Activated gamma-delta T cell treated with Interleukin-2 at 50 U/mL for 16 hours (primary cell): Measurements from ENCODE around the gene VWA8.
"Not testable (repeated sequence)": the region's sequence is repeated elsewhere in the genome, so short reads cannot be mapped to it uniquely, and the experiment has no call there.

Experiments
- DNase-seq: peaks from one replicate; pipeline ENCODE4 v3.0.0-alpha.2; 2020

Gene VWA8

GRCh38 chr13:41639237-41639904, 321.5 kb downstream of the VWA8 start:
- DNase-seq, result no peak

- DNase-seq, result no peak
Measured at GRCh38 chr13:41637586-41637985, 323.3 kb downstream of the VWA8 start.

GRCh38 chr13:41637032-41637431, 323.9 kb downstream of the VWA8 start:
- not testable (repeated sequence) for DNase-seq

GRCh38 chr13:41636590-41636989, 324.3 kb downstream of the VWA8 start:
- not testable (repeated sequence) for DNase-seq

DNA sequence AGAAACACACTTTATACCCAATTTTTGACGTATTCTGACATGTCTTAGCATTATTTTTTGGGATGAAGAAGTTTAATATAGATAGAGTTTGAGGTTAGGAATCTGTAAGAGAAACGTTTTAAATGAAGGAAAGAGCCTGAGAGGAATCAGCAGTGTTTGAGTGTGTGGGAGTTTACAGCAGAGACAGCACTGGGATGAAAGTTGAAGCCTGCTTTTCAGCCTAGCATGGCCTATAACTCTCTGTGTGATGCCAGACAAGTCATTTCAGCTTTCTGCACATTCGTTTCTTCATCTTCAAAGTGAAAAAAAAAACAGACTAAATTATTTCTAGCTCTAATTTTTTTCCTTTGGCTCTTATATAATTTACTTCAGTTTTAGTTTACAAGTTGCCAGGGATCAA, 326.5 kb downstream of the VWA8 start:
- DNase-seq, result no peak

DNA sequence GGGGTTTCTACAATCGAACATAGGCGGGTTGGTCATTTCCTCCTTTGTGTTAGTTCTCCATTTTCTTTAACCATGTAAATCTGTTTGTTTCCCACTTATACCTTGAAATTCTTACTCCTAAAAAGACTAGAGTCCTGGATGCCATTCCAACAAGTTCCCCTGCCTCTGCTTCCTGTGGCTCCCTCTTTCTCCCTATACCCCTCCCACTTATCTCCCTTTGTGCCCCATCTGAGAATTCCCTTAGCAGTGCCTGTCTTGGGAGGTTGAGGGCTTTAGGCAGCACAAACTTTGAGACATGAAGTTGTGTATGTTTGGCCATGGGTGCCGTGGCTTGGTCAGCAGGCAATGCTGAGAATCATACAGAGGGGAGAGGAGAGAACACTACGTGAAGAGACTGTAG, 327.1 kb downstream of the VWA8 start:
- no peak for DNase-seq

GRCh38 chr13:41631296-41631965, 329.5 kb downstream of the VWA8 start:
- no peak for DNase-seq

GRCh38 chr13:41627425-41627824, 333.5 kb downstream of the VWA8 start:
- no peak for DNase-seq

DNA sequence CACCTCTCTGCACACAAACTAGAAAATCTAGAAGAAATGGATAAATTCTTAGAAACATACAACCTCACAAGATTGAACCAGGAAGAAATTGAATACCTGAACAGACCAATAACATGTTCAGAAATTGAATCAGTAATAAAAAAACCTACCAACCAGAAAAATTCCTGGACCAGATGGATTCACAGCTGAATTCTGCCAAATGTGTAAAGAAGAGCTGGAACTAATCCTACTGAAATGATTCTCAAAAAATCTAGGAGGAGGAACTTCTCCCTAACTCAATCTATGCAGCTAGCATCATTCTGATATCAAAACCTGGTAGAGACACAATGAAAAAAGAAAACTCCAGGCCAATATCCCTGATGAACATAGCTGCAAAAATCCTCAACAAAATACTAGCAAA, 336.9 kb downstream of the VWA8 start:
- no peak for DNase-seq

- DNase-seq, result no peak
Measured at GRCh38 chr13:41622432-41623429, 338.2 kb downstream of the VWA8 start.

DNA sequence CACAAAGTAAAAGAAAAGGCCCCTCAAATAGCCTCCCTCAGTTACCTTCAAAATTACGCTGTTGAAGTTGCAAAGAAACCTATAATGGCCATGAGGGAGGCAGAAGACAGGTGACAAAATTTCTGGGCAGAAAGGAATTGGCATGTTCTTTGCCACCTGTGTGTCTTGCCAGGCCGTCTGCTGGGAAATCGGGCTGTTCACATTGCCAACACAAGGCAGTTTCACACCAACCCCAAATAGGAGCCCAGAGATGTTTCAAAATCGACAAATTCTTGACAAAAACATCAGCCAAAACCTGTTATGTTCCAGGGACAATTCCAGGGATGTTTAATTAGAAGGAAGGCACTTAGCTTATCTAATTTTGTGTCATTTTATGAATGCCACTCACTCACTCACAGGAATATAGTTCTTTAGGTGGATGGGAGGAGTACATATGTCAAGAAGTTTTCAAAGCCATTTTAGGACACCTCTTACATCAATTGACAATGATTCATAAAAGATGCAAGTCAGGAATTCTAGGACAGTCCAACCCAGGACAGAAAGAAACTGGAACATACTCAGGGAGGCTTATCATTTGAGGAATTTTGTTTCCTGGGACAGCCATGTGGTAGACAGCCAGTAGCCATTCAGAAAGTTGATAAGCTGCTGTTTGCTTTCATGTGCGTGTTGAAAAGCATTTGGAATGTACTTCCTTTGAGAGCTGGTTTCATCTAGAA, 339.0 kb downstream of the VWA8 start:
- no peak for DNase-seq

- not testable (repeated sequence) for DNase-seq
Measured at GRCh38 chr13:41617633-41618032, 343.3 kb downstream of the VWA8 start.

DNA sequence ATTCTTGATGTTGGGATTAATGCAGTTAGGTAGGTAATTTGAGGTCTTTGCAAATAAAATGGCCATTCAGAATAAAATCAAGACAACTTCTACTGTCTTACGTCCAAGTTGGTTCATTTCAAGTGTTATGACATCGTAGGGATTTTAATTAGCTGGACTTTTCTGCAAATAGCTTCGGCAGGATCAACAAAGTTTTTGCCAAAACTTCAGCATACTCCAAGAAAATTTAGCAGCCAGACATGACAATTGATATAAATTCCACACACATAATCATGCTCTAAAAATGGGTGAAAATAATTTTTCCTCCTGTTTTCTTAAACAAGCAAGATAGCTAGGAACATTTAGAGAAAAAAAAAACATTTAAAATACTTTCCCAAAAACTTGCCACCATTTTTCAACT, 344.8 kb downstream of the VWA8 start:
- no peak for DNase-seq

DNA sequence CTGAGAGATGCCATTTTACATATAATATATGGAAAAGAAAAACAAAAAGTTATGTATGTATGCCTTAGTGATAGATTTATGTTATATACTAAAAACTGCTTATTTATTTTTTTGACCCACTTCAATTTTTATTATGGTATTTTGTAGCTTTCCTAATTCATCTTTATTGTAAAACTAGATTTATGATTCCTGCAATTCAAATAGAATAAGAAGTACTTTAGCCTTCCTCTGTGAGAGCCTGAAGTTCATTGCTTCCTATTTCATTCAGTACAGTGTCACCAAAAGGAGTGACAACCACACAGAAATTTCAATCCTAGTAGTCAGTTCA, 345.4 kb downstream of the VWA8 start:
- no peak for DNase-seq

DNA sequence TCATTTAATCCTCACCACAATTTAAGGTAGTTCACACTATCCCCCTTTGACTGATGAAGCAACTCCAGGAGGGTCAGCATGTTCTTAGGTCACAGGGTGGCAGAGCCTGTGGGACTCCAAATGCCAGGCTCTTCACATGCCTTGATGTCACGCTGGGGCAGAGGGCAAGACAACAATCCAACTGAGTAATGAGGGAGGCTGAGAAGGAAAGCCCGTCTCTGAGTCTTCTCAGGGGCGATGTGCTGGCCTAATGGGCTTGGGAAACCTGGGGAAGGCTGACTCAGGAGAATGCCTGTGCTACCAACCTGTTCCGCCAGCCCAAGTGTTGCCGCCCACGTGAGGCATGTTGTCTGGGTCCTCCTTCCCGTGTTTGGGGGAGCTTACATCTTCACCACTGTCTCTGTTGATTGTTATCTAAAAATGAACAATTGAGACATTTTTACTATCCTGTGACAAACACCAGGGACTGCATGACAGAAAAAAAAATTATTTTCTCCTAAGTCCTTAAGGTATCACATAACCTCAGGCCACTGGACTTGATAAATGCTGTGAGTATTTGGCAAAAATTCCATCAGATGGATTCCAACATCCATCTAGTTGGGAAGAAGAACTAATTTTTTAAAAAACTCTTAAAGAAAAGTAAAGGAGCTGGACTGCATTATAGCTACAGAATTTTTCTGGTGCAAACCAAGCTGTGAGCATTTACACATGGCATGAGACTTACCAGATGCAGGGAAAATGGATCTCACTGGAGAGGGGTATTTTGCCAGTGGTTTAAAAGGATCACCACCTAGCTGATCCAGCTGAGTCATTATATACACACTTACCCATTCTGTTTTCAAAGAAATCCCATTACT, 346.0 kb downstream of the VWA8 start:
- DNase-seq, result no peak

DNA sequence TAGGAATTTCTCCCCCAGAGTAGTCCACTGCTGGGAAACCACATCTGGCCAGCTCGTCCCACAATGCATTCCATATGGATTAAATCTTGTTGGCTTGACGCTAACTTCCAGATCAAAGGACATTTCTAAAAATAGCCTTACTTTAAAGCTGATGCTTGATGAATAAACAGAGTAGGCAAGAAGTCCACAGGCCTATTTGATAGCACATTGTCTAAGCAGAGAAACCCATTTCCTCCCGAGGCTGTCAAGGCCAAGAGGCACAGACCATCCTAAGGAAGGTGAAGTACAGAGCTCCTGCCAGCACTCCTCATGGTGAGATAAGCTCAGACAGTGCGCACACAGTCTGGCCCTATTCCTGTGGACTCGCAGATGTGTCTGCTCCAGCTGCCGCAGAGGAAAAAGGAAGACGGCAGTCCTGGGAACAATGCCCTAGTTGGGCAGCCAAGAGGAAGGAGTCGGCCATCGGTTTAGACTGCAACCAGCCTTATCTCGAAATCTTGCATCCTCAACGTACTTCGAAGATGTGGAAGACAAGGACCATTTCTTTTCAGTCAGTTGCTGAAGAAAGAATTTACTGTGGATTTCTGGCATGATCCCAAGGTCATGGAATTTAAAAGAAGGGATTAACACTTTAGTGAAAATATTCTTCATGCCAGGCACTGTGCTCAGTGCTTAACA, 346.8 kb downstream of the VWA8 start:
- DNase-seq, result no peak

DNA sequence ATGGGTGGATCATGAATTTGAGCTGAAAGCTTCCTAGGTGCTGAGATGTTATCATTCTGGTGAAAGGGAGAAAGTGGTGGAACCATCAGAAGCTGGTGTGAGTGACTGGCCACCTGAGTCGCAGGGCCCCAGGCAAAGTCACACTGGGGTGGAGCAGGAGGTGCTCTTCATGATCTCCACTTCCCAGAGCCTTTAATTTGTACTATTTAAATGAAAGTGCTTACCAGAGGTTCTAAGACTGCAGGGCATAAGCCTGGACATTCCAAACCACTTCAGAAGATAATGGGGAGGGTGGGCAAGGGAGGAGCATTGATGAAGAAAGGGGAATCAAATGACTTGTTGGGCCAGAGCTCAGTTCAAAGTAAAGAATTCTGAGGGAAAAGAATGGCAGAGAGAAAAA, 347.4 kb downstream of the VWA8 start:
- DNase-seq, result no peak

DNA sequence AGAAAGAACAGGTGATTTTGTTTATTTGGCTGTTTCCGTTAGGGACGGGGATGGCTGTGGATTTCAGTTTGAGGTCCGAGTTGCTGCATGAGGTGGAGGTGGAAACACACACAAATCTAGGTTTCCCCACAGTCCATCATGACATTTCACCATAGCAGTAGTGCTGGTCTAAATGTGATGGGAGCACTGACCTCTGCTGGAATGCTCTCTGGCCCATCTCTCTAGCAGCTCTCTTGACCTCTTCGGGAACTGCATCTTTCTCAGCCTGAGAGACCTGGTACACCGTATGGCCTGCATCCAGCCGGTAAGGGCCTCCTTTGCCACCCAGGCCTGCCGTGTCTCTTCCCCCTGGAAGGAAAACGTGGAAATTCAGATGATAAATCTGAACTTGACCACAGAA, 349.5 kb downstream of the VWA8 start:
- no peak for DNase-seq

GRCh38 chr13:41610404-41610803, 350.5 kb downstream of the VWA8 start:
- no peak for DNase-seq

- no peak for DNase-seq
Measured at GRCh38 chr13:41609828-41610227, 351.1 kb downstream of the VWA8 start.

GRCh38 chr13:41608839-41609177, 352.1 kb downstream of the VWA8 start:
- no peak for DNase-seq
